KMS-11 (cell line): Measurements from ENCODE around the gene SPEF2.

Experiments used
- H2AFZ ChIP-seq: fragments of 200-600 bp; sonication (generic); 2 replicates; pipeline ENCODE4 v1.6.1; 2016; ENCODE audit warnings: antibody characterized with exemption, mixed run types, low read depth
- H3K27ac ChIP-seq: fragments of 200-600 bp; sonication (generic); 2 replicates; pipeline ENCODE4 v1.6.1; 2016; ENCODE audit warnings: mild to moderate bottlenecking, mixed run types
- H3K27me3 ChIP-seq: fragments of 200-600 bp; sonication (generic); 2 replicates; pipeline ENCODE4 v1.6.1; 2017; ENCODE audit warnings: mild to moderate bottlenecking, low read depth, mixed run types, moderate library complexity; ENCODE audit not compliant: insufficient read depth
- H3K36me3 ChIP-seq: fragments of 200-600 bp; sonication (generic); 2 replicates; pipeline ENCODE4 v1.6.1; 2017; ENCODE audit warnings: mild to moderate bottlenecking, mixed run types; ENCODE audit not compliant: insufficient read depth
- H3K4me1 ChIP-seq: fragments of 200-600 bp; sonication (generic); 2 replicates; pipeline ENCODE4 v1.6.1; 2016; ENCODE audit warnings: mild to moderate bottlenecking, low read depth, mixed run types; ENCODE audit not compliant: poor library complexity, severe bottlenecking
- H3K4me2 ChIP-seq: fragments of 200-600 bp; sonication (generic); 2 replicates; pipeline ENCODE4 v1.7.0; 2016; ENCODE audit warnings: mild to moderate bottlenecking, mixed run types
- H3K4me3 ChIP-seq: fragments of 200-600 bp; sonication (generic); IDR thresholded peaks from 2 replicates; pipeline ENCODE4 v1.6.1; 2017; ENCODE audit warnings: low read depth, low read length, mixed read lengths; ENCODE audit not compliant: insufficient read depth
- H3K79me2 ChIP-seq: fragments of 200-600 bp; sonication (generic); 2 replicates; pipeline ENCODE4 v1.6.1; 2016; ENCODE audit warnings: low read depth, mixed run types; ENCODE audit not compliant: insufficient read depth
- H3K9ac ChIP-seq: fragments of 200-600 bp; sonication (generic); 2 replicates; pipeline ENCODE4 v1.6.1; 2016; ENCODE audit warnings: mild to moderate bottlenecking, mixed run types
- H4K20me1 ChIP-seq: fragments of 200-600 bp; sonication (generic); 2 replicates; pipeline ENCODE4 v1.6.1; 2016; ENCODE audit warnings: mild to moderate bottlenecking, mixed run types; ENCODE audit not compliant: insufficient read depth
- TF ChIP-seq, protein P1 (sequence below): fragments of 200-600 bp; sonication (generic); conservative IDR thresholded peaks from 2 replicates; pipeline ENCODE4 v1.6.1; 2017; ENCODE audit warnings: low read depth, mild to moderate bottlenecking, antibody characterized with exemption, low read length, moderate library complexity, mixed read lengths

SPEF2 gene

DNA sequence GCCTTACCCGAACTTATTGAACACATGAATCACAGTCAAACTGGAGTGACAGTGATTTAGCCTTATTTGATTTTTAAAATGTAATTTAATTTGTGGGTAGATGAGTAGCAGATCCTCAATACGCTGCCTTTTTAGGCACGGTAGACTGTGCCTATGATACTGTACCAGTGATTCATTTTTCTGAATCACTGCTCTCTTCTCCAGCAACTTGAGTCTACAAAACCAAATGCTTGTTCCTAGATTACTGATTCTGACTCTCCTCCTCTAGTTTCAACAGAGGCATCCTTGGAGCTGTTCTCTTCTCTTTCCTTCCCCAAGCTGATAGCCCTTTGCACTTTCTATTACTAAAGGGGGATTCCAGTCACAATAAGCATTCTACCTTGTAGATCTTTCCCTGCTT, 144.7 kb downstream of the SPEF2 start:
- H3K9ac ChIP-seq: no peak overlapping the region
- H3K27me3 ChIP-seq: no peaks in the 10 kb centered on the region
- H3K4me1 ChIP-seq: no peaks in the 10 kb centered on the region
- TF ChIP-seq, protein P1, sequence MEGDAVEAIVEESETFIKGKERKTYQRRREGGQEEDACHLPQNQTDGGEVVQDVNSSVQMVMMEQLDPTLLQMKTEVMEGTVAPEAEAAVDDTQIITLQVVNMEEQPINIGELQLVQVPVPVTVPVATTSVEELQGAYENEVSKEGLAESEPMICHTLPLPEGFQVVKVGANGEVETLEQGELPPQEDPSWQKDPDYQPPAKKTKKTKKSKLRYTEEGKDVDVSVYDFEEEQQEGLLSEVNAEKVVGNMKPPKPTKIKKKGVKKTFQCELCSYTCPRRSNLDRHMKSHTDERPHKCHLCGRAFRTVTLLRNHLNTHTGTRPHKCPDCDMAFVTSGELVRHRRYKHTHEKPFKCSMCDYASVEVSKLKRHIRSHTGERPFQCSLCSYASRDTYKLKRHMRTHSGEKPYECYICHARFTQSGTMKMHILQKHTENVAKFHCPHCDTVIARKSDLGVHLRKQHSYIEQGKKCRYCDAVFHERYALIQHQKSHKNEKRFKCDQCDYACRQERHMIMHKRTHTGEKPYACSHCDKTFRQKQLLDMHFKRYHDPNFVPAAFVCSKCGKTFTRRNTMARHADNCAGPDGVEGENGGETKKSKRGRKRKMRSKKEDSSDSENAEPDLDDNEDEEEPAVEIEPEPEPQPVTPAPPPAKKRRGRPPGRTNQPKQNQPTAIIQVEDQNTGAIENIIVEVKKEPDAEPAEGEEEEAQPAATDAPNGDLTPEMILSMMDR: no peak
- H3K27ac ChIP-seq: no peak overlapping the region
- H3K4me3 ChIP-seq: no peak overlapping the region
- no peaks in the 10 kb centered on the region for H3K79me2 ChIP-seq
- no peak overlapping the region for H2AFZ ChIP-seq
- H3K4me2 ChIP-seq: no peak overlapping the region
- H4K20me1 ChIP-seq: no peaks in the 10 kb centered on the region
- H3K36me3 ChIP-seq: no peaks in the 10 kb centered on the region

DNA sequence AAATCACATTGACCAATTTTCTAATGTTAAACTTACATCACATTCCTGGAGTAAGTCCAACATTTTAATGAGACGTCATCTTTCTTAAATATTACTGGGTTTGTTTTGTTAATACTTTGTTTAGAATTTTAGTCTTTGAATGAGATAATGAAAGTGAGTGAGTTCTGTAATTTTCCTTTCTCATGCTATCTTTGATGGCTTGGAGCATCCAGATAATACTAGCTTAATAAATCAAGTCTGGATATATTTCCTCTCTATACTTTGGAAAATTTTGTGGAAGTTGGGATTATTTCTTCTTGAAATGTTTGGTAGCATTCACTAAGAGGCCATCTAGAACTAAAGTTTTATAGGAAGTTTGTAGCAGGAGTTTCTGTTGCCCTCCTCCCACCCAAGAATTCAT, 148.3 kb downstream of the SPEF2 start:
- TF ChIP-seq, protein P1: no peak
- Histone ChIP-seq H3K27me3 (no peaks in the 10 kb centered on the region), H3K4me2 (no peak overlapping the region), H4K20me1 (no peaks in the 10 kb centered on the region), H3K36me3 (no peaks in the 10 kb centered on the region), H3K9ac (no peak overlapping the region), H3K4me3 (no peak overlapping the region), H3K4me1 (no peaks in the 10 kb centered on the region), H2AFZ (no peak overlapping the region), H3K79me2 (no peaks in the 10 kb centered on the region), H3K27ac (no peak overlapping the region)

DNA sequence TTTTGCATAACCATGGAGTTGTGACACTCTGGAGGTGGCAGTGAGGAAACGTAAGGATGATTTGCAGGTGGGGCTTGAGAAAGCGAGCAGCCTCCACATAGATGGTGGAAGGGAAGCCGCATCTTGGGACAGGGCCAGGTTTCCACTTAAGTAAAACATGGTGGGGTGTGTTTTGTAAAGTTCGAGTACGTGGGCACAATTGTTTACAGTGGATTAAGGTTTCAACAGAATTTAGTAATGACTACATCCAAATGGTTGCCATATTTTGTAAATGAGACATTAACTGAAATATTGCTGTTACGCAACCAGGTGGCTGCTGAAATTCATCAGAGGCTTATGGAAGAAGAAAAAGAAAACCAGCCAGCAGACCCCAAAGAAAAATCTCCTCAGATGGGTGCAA, 153.6 kb downstream of the SPEF2 start:
- Histone ChIP-seq H3K27me3 (no peaks in the 10 kb centered on the region), H3K79me2 (no peaks in the 10 kb centered on the region), H3K36me3 (no peaks in the 10 kb centered on the region), H3K4me2 (no peak overlapping the region), H3K4me3 (no peak overlapping the region), H4K20me1 (no peaks in the 10 kb centered on the region), H2AFZ (no peak overlapping the region), H3K9ac (no peak overlapping the region), H3K27ac (no peak overlapping the region), H3K4me1 (no peaks in the 10 kb centered on the region)
- TF ChIP-seq, protein P1: no peak

DNA sequence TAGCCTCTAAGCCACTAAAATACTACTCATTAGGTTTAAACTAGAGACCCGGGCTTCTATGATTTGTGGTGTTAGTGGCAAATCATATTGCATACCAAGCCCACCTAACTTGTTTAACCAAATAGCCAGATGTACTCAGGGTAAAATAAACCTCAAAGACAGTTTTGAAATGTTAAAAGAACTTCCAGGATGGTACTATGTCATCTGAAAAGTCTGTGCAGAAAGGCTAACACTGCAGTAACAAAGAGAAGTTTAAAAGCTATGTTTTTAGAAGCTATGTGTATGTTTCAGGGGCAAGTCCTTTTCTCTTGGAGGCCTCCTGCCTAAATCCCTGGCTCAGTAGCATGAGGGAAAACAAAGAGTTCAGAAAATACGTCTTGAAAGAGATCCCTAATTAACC, 154.2 kb downstream of the SPEF2 start:
- Histone ChIP-seq H3K27me3 (no peaks in the 10 kb centered on the region), H3K4me2 (no peak overlapping the region), H3K79me2 (no peaks in the 10 kb centered on the region), H2AFZ (no peak overlapping the region), H3K4me3 (no peak overlapping the region), H3K27ac (no peak overlapping the region), H3K36me3 (no peaks in the 10 kb centered on the region), H3K4me1 (no peaks in the 10 kb centered on the region), H3K9ac (no peak overlapping the region), H4K20me1 (no peaks in the 10 kb centered on the region)
- TF ChIP-seq, protein P1: no peak

DNA sequence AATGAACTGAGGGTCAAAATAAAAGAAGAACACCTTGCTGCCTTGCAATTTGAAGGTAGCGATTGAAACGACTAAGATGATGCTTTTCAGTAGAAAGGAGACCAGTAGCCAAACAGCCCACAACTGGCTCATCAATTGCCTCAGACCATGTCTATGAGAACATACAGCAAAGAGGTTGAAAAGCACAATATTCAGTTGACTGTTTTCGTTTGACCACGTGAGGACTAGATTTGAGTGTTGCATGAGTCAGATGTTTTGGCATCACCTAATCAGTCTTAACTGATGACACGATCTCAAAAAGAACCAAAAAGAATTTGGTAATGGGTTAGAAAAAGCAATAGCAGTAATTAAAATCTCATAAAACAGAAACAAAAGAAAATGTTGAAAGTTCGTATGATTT, 156.3 kb downstream of the SPEF2 start:
- H3K4me2 ChIP-seq: no peak overlapping the region
- no peaks in the 10 kb centered on the region for H3K36me3 ChIP-seq
- no peak overlapping the region for H3K9ac ChIP-seq
- H3K27me3 ChIP-seq: no peaks in the 10 kb centered on the region
- H3K79me2 ChIP-seq: no peaks in the 10 kb centered on the region
- no peaks in the 10 kb centered on the region for H3K4me1 ChIP-seq
- no peaks in the 10 kb centered on the region for H4K20me1 ChIP-seq
- no peak overlapping the region for H3K27ac ChIP-seq
- no peak overlapping the region for H3K4me3 ChIP-seq
- no peak overlapping the region for H2AFZ ChIP-seq
- TF ChIP-seq, protein P1: no peak
